ENCODE measurements around the gene FAM50A.

DNA sequence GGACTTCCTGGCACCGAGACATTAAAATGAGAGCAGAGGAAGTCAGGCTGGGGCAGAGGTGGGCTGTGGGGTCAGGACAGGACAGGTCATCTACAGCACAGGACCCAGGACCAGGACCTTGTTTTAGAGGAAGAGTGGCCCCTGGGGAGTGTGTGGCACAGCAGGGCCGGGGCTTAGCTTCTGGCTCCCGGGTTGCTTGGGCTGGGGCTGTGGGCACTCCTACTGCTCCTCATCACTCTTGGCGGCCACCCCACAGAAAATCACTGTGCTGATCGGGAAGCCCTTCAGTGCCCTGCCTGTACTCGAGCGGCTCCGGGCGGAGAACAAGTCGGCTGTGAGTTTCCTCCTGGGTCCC lies 23.6 kb upstream of the FAM50A start:
- TF ChIP-seq, protein P1, sequence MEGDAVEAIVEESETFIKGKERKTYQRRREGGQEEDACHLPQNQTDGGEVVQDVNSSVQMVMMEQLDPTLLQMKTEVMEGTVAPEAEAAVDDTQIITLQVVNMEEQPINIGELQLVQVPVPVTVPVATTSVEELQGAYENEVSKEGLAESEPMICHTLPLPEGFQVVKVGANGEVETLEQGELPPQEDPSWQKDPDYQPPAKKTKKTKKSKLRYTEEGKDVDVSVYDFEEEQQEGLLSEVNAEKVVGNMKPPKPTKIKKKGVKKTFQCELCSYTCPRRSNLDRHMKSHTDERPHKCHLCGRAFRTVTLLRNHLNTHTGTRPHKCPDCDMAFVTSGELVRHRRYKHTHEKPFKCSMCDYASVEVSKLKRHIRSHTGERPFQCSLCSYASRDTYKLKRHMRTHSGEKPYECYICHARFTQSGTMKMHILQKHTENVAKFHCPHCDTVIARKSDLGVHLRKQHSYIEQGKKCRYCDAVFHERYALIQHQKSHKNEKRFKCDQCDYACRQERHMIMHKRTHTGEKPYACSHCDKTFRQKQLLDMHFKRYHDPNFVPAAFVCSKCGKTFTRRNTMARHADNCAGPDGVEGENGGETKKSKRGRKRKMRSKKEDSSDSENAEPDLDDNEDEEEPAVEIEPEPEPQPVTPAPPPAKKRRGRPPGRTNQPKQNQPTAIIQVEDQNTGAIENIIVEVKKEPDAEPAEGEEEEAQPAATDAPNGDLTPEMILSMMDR (IDR thresholded peaks at IDR 0.05) = no peak
- TF ChIP-seq POLR2A (IDR thresholded peaks at IDR 0.05) = no peak
